GM20000 (cell line): ENCODE results near the gene ZNF318.
"Not testable (repeated sequence)": the region's sequence is repeated elsewhere in the genome, so short reads cannot be mapped to it uniquely, and the experiment has no call there.

Experiments used
- DNase-seq: peaks from one replicate; pipeline ENCODE4 v3.0.0; 2012; ENCODE audit warnings: low spot score
- TF ChIP-seq, protein P1 (sequence below): IDR thresholded peaks from 2 replicates; pipeline ENCODE4 v1.5.1; 2012; ENCODE audit warnings: mild to moderate bottlenecking, control low read depth; ENCODE audit errors: extremely low read depth, missing control alignments

The ZNF318 gene, protein sequence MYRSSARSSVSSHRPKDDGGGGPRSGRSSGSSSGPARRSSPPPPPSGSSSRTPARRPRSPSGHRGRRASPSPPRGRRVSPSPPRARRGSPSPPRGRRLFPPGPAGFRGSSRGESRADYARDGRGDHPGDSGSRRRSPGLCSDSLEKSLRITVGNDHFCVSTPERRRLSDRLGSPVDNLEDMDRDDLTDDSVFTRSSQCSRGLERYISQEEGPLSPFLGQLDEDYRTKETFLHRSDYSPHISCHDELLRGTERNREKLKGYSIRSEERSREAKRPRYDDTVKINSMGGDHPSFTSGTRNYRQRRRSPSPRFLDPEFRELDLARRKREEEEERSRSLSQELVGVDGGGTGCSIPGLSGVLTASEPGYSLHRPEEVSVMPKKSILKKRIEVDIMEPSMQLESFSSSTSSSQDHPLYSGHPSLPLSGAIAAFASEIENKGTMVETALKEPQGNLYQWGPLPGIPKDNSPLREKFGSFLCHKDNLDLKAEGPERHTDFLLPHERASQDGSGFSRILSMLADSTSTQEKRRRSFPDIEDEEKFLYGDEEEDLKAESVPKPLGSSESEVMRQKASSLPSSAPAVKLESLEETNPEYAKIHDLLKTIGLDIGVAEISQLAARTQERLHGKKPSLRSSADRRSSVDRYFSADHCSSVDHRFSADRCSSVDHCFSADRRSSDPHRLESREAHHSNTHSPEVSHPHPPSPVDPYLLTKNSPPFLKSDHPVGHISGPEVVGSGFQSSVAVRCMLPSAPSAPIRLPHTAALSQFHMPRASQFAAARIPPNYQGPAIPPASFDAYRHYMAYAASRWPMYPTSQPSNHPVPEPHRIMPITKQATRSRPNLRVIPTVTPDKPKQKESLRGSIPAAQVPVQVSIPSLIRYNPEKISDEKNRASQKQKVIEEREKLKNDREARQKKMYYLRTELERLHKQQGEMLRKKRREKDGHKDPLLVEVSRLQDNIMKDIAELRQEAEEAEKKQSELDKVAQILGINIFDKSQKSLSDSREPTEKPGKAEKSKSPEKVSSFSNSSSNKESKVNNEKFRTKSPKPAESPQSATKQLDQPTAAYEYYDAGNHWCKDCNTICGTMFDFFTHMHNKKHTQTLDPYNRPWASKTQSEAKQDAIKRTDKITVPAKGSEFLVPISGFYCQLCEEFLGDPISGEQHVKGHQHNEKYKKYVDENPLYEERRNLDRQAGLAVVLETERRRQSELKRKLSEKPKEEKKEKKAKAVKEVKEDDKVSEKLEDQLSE (N-terminal part only)

DNA sequence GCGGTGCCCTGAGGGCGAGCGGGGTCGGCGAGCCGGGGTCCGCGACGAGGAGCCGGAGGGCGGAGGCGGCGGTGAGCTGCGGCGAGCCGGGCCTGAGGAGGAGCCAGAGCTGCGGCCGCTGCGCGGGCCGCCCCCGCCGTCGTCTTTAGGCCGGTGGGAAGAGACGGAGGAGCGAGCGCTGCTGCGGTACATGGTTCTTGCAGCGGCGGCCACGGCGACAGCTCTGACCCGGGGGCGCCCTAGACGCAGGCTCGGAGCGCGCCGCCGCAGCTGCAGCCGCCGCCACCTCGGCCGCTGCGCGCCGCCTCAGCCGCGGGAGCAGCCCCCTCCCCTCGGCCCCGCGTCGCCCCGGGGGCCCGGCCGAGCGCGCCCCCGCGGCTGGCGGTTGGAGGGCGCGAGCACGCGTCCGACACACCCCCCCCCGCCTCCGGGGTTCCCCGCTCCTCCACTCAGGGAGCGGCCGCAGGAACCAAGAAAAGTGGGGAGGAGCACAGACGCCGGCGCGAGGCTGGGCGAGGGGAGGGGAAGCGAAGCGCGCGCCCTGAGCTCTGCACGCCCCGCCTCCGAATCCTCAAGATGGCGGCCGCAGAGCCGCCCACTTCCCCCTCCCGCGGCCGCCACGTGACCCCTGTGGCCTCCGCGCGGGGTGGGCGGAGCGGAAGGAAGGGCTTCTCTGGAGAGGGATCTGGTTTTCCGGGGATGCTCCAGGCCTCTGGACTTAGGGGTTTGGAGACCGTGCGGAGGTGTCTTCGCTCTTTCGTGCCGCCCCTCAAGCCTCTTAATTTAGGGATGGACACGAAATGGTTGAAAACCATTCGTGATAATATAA lies at the start of gene ZNF318:
Gene ZNF318, minus strand, starts transcription at position 474 of the 829 bp plus-strand sequence. Its CDS starts 282 bp downstream, at position 192.
- TF ChIP-seq, protein P1, sequence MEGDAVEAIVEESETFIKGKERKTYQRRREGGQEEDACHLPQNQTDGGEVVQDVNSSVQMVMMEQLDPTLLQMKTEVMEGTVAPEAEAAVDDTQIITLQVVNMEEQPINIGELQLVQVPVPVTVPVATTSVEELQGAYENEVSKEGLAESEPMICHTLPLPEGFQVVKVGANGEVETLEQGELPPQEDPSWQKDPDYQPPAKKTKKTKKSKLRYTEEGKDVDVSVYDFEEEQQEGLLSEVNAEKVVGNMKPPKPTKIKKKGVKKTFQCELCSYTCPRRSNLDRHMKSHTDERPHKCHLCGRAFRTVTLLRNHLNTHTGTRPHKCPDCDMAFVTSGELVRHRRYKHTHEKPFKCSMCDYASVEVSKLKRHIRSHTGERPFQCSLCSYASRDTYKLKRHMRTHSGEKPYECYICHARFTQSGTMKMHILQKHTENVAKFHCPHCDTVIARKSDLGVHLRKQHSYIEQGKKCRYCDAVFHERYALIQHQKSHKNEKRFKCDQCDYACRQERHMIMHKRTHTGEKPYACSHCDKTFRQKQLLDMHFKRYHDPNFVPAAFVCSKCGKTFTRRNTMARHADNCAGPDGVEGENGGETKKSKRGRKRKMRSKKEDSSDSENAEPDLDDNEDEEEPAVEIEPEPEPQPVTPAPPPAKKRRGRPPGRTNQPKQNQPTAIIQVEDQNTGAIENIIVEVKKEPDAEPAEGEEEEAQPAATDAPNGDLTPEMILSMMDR: no peak
- peak; percentile 96 for DNase-seq

DNA sequence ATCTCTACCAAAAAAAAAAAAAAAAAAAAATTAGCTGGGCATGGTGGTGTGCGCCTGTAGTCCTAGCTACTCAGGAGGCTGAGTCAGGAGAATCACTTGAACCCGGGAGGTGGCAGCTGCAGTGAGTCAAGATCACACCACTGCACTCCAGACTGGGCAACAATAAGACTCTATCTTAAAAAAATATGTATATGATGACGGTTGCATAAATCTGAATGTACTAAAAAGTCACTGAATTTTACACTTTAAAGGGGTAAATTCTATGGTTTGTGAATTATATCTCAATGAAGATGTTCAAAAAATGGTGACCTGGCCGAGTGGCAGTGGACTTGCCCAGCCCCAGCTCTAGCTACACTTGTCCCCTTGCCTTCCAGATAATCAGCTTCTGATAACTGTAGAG lies 47.5 kb upstream of the ZNF318 start:
- TF ChIP-seq, protein P1: no peak
- no peak for DNase-seq

DNA sequence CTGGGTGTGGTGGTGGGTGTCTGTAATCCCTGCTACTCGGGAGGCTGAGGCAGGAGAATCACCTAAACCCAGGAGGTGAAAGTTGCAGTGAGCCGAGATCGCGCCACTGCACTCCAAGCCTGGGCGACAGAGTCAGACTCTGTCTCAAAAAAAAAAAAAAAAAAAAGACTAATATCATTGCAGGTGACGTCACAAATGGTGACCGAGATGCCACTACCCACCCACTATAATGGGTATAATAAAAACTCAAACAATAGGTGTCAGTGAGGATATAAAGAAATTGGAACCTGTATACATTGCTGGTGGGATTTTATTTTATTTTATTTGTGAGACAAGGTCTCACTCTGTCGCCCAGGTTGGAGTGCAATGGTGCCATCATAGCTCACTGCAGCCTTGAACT lies 45.8 kb upstream of the ZNF318 start:
- not testable (repeated sequence) for DNase-seq

DNA sequence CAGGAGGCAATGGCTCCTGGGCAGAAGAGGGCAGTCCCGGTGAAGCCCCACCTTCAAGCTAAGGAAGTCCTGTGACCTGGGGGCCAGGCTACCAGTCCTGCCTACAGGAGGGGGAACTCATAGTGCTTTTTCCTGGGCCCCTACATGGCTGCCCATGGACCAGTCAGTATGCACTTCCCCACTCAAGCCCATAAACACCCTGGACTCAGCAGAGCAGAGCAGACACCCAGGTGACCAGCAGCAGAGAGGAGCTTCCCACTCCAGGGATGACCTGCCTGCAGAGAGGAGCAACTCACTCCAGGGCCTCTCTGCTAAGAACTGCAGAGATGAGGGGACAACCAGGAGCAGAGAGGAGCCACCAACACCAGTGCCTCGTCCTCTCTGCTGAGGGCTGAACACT lies 43.6 kb upstream of the ZNF318 start:
- TF ChIP-seq, protein P1: no peak
- no peak for DNase-seq

DNA sequence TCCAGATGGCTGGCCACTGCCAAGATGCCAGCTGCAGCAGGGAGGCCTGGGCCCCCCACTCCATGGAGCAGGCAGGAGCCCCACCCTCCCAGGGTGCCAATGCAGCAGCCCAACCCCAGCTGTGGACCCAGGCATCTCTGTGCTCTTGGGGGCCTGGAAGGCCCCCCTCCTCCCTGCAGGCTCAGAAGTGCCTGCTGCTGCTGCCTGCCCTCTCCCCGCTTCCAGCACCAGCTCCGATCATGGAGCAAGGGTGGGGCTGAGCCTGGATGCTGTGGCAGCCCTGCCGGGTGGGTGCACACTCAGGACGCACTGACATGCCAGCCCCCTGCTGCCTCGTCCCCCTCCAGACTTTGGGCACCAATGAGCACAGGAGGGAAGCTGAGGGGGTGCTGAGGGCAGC lies 43.1 kb upstream of the ZNF318 start:
- TF ChIP-seq, protein P1: no peak

DNA sequence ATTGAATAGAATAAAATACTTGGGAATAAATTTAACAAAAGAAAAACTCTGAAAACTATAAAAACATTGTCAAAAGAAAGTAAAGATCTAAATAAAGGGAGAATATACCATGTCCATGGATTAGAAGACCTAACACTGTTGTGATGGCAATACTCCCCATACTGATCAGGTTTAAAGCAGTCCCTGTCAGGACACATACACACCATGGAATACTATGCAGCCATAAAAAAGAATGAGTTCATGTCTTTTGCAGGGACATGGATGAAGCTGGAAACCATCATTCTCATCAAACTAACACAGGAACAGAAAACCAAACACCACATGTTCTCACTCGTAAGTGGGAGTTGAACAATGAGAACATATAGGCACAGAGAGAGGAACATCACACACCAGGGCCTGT lies 41.3 kb upstream of the ZNF318 start:
- not testable (repeated sequence) for DNase-seq

More for the DNA sequence above, 43.1 kb upstream of the ZNF318 start:
- no peak for DNase-seq

DNA sequence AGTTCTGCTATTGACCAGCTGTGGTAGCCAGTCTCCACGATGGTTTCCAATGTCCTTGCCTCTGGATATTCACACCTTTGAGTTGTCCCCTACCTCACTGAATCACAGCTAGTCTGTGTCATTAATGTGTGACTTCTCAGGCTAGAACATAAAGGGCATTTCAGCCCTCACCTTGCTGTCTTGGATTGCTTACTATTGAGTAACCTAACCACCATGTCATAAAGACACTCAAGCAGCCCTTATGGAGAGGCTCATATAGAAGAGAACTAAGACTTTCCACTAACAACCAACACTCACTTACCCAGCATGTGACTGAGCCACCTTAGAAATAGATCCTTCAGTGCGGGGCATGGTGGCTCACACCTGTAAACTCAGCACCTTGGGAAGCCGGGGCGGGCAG lies 38.8 kb upstream of the ZNF318 start:
- no peak for DNase-seq
- TF ChIP-seq, protein P1: no peak
